ENCODE measurements around the gene FBLIM1. TPM values are rescaled to one million over a fixed set of nuclear protein-coding genes. Genes with fewer than 3 reads are reported as not detected.

FBLIM1 gene
- total and polyA plus RNA-seq, 8 donors = 17.5 to 128 (median 69.0) TPM

- no peak for DNase-seq
- intact Hi-C loops (cut with DNase I; ENCODE audit: low total_unique reads) = no loop called here
- H3K27ac ChIP-seq = no peak overlapping the region
These were observed 3.0 kb upstream of the FBLIM1 start for GRCh38 chr1:15755646-15756040.

GRCh38 chr1:15756143-15757015, 2.2 kb upstream of the FBLIM1 start:
- Histone ChIP-seq H3K27me3 (peaks cover 0 to 51% (median 17%) of the 10 kb centered on the region in 3 donors), H3K4me1 (peaks cover 46 to 61% (median 55%) of the 10 kb centered on the region in 4 donors), H3K9me3 (no peaks in the 10 kb centered on the region), H3K4me3 (peak overlapping the region; percentile 19 to 78 (median 69)), H3K36me3 (no peaks in the 10 kb centered on the region), H3K27ac (peak overlapping the region; percentile 63 to 84 (median 80))
- DNase-seq = peak; percentile 80 to 84
- WGBS, 5 donors = 21 to 47% (median 31%) methylated on average over 21 of the region's 21 CpGs
- intact Hi-C loops (cut with DNase I; ENCODE audit: low total_unique reads) = no loop called here
- TF ChIP-seq POLR2AphosphoS5 (IDR thresholded peaks at IDR 0.05) = peak in 2 of 3 donors; percentile 84 to 94
- peak in 1 of 4 donors; percentile 49 for TF ChIP-seq POLR2A (IDR thresholded peaks at IDR 0.05)
- no peak for TF ChIP-seq CTCF (IDR thresholded peaks at IDR 0.05)

More at GRCh38 chr1:15755646-15756040, 3.0 kb upstream of the FBLIM1 start:
- 58 to 88% (median 82%) methylated on average over 2 to 4 of the region's 4 CpGs for WGBS, 5 donors
- Histone ChIP-seq H3K27me3 (peaks cover 0 to 45% (median 17%) of the 10 kb centered on the region in 3 donors), H3K4me3 (no peak overlapping the region), H3K36me3 (no peaks in the 10 kb centered on the region), H3K4me1 (peaks cover 38 to 54% (median 48%) of the 10 kb centered on the region in 4 donors), H3K9me3 (no peaks in the 10 kb centered on the region)
- TF ChIP-seq POLR2A (IDR thresholded peaks at IDR 0.05) (no peak), CTCF (IDR thresholded peaks at IDR 0.05) (no peak), POLR2AphosphoS5 (IDR thresholded peaks at IDR 0.05) (no peak), EP300 (IDR thresholded peaks at IDR 0.05) (no peak)

GRCh38 chr1:15757016-15757543, 1.5 kb upstream of the FBLIM1 start:
- DNase-seq = no peak
- H3K4me3 ChIP-seq = peak overlapping the region; percentile 19 to 78 (median 69)
- H3K9me3 ChIP-seq = no peaks in the 10 kb centered on the region
- no peaks in the 10 kb centered on the region for H3K36me3 ChIP-seq
- H3K27me3 ChIP-seq = peaks cover 0 to 51% (median 17%) of the 10 kb centered on the region in 3 donors
- H3K4me1 ChIP-seq = peaks cover 47 to 68% (median 62%) of the 10 kb centered on the region in 4 donors
- peak overlapping the region; percentile 63 to 84 (median 80) for H3K27ac ChIP-seq
- WGBS, 5 donors = 50 to 67% (median 57%) methylated on average over 5 to 9 of the region's 9 CpGs
- intact Hi-C loops (cut with DNase I; ENCODE audit: low total_unique reads) = no loop called here
- TF ChIP-seq POLR2AphosphoS5 (IDR thresholded peaks at IDR 0.05) = no peak
- TF ChIP-seq POLR2A (IDR thresholded peaks at IDR 0.05) = no peak
- TF ChIP-seq EP300 (IDR thresholded peaks at IDR 0.05) = no peak
- TF ChIP-seq CTCF (IDR thresholded peaks at IDR 0.05) = no peak

- Histone ChIP-seq H3K27me3 (peaks cover 0 to 51% (median 17%) of the 10 kb centered on the region in 3 donors), H3K4me3 (peak overlapping the region; percentile 60 to 78 (median 76)), H3K36me3 (no peaks in the 10 kb centered on the region), H3K4me1 (peaks cover 47 to 75% (median 65%) of the 10 kb centered on the region in 4 donors), H3K27ac (peak overlapping the region; percentile 63 to 84 (median 80)), H3K9me3 (no peaks in the 10 kb centered on the region)
- intact Hi-C loops (cut with DNase I; ENCODE audit: low total_unique reads) = no loop called here
- peak in 1 of 2 donors; percentile 81 for DNase-seq
- TF ChIP-seq CTCF (IDR thresholded peaks at IDR 0.05) (no peak), POLR2AphosphoS5 (IDR thresholded peaks at IDR 0.05) (no peak)
- 7 to 19% (median 13%) methylated on average over 12 to 24 of the region's 24 CpGs for WGBS, 5 donors
These were observed 836 bp upstream of the FBLIM1 start for GRCh38 chr1:15757575-15758342.

All from stomach (tissue), 9 donors.